ENCODE data around the gene DACH2. TPM values are rescaled to one million over a fixed set of nuclear protein-coding genes. Genes with fewer than 3 reads are reported as not detected.

Gene DACH2
- polyA plus RNA-seq, 1 of the 3 experiments (the other 2 are of a cell fraction) = not detected

- POLR2A ChIA-PET = no interaction called here
- Histone ChIP-seq H4K20me1 (ENCODE audit: insufficient read depth) (no peaks in the 10 kb centered on the region), H3F3A (replicated peaks; ENCODE audit: insufficient read depth) (no peaks in the 10 kb centered on the region), H3K9ac (no peak overlapping the region), H3K27me3 (ENCODE audit: insufficient read depth) (no peaks in the 10 kb centered on the region), H3K79me2 (ENCODE audit: insufficient read depth) (no peaks in the 10 kb centered on the region), H3K4me1 (ENCODE audit: control insufficient read depth in 1 of 2, insufficient read depth in 2 of 2, low read depth in 1 of 2, low read length in 1 of 2) (no peaks in the 10 kb centered on the region), H3K9me2 (no peaks in the 10 kb centered on the region), H3K4me3 (ENCODE audit: low read depth in 2 of 2, low read length in 1 of 2) (no peak overlapping the region), H3K27ac (ENCODE audit: low read depth in 2 of 2, low read length in 1 of 2) (no peak overlapping the region), H3K4me2 (no peak overlapping the region), H3K36me3 (replicated peaks in 1 of 2; ENCODE audit: control insufficient read depth in 1 of 2, insufficient read depth in 2 of 2, low read length in 1 of 2) (no peaks in the 10 kb centered on the region), H3K9me3 (no peaks in the 10 kb centered on the region), H2AFZ (ENCODE audit: low read depth) (no peak overlapping the region)
- CTCF ChIA-PET = interaction anchor here (0.6 kb wide), 1 partner anchor 11 kb away, joined by 3 read pairs; no protein-coding TSS in a partner anchor
- no peak for TF ChIP-seq POLR2AphosphoS5 (IDR thresholded peaks at IDR 0.05; ENCODE audit: low read depth, low read length)
- TF ChIP-seq, protein P1, sequence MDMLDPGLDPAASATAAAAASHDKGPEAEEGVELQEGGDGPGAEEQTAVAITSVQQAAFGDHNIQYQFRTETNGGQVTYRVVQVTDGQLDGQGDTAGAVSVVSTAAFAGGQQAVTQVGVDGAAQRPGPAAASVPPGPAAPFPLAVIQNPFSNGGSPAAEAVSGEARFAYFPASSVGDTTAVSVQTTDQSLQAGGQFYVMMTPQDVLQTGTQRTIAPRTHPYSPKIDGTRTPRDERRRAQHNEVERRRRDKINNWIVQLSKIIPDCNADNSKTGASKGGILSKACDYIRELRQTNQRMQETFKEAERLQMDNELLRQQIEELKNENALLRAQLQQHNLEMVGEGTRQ (IDR thresholded peaks at IDR 0.05; ENCODE audit: borderline replicate concordance, low read depth, low read length) = no peak
- DNase-seq = no peak
- WGBS (ENCODE audit: low lambda C conversion rate) = 0% methylated on average over 2 of the region's 2 CpGs
Measured at GRCh38 chrX:86809651-86810050, 661.4 kb downstream of the DACH2 start.

- no peak overlapping the region for H3K4me3 ChIP-seq (ENCODE audit: low read depth in 2 of 2, low read length in 1 of 2)
- H4K20me1 ChIP-seq (ENCODE audit: insufficient read depth) = no peaks in the 10 kb centered on the region
- 3% methylated on average over 2 of the region's 2 CpGs for WGBS (ENCODE audit: low lambda C conversion rate)
- no peaks in the 10 kb centered on the region for H3K9me3 ChIP-seq
- H3K4me1 ChIP-seq (ENCODE audit: control insufficient read depth in 1 of 2, insufficient read depth in 2 of 2, low read depth in 1 of 2, low read length in 1 of 2) = no peaks in the 10 kb centered on the region
- H3K27ac ChIP-seq (ENCODE audit: low read depth in 2 of 2, low read length in 1 of 2) = no peak overlapping the region
- DNase-seq = no peak
- no peak overlapping the region for H3K4me2 ChIP-seq
- TF ChIP-seq, protein P1 (IDR thresholded peaks at IDR 0.05; ENCODE audit: borderline replicate concordance, low read depth, low read length) = no peak
- no peak overlapping the region for H2AFZ ChIP-seq (ENCODE audit: low read depth)
- no peaks in the 10 kb centered on the region for H3K9me2 ChIP-seq
- CTCF ChIA-PET = no interaction called here
- H3K27me3 ChIP-seq (ENCODE audit: insufficient read depth) = no peaks in the 10 kb centered on the region
- no peak overlapping the region for H3K9ac ChIP-seq
- H3K36me3 ChIP-seq (replicated peaks in 1 of 2; ENCODE audit: control insufficient read depth in 1 of 2, insufficient read depth in 2 of 2, low read length in 1 of 2) = no peaks in the 10 kb centered on the region
- no peaks in the 10 kb centered on the region for H3K79me2 ChIP-seq (ENCODE audit: insufficient read depth)
- POLR2A ChIA-PET = no interaction called here
- H3F3A ChIP-seq (replicated peaks; ENCODE audit: insufficient read depth) = no peaks in the 10 kb centered on the region
Measured at GRCh38 chrX:86829786-86830185, 681.5 kb downstream of the DACH2 start.

- CTCF ChIA-PET = no interaction called here
- Histone ChIP-seq H3K9me2 (no peaks in the 10 kb centered on the region), H3K27ac (ENCODE audit: low read depth in 2 of 2, low read length in 1 of 2) (no peak overlapping the region), H3K9me3 (no peaks in the 10 kb centered on the region), H3K79me2 (ENCODE audit: insufficient read depth) (no peaks in the 10 kb centered on the region), H3K36me3 (replicated peaks in 1 of 2; ENCODE audit: control insufficient read depth in 1 of 2, insufficient read depth in 2 of 2, low read length in 1 of 2) (no peaks in the 10 kb centered on the region), H3K27me3 (ENCODE audit: insufficient read depth) (no peaks in the 10 kb centered on the region), H4K20me1 (ENCODE audit: insufficient read depth) (no peaks in the 10 kb centered on the region), H3K4me3 (ENCODE audit: low read depth in 2 of 2, low read length in 1 of 2) (no peak overlapping the region), H3K4me1 (ENCODE audit: control insufficient read depth in 1 of 2, insufficient read depth in 2 of 2, low read depth in 1 of 2, low read length in 1 of 2) (no peaks in the 10 kb centered on the region), H3K4me2 (no peak overlapping the region), H2AFZ (ENCODE audit: low read depth) (no peak overlapping the region), H3K9ac (no peak overlapping the region), H3F3A (replicated peaks; ENCODE audit: insufficient read depth) (no peaks in the 10 kb centered on the region)
- DNase-seq = no peak
- POLR2A ChIA-PET = no interaction called here
- no peak for TF ChIP-seq EZH2phosphoT487 (IDR thresholded peaks at IDR 0.05; ENCODE audit: borderline replicate concordance, low read depth)
- TF ChIP-seq RXRA (IDR thresholded peaks at IDR 0.05; ENCODE audit: borderline replicate concordance, low read depth) = no peak
Measured at GRCh38 chrX:86830685-86831084, 682.4 kb downstream of the DACH2 start.
